Measurements from ENCODE around the gene PLXNA1. TPM values are rescaled to one million over a fixed set of nuclear protein-coding genes. Genes with fewer than 3 reads are reported as not detected.

PLXNA1 gene
- total and polyA plus RNA-seq, 2 of the 8 experiments (the other 6 are each of a cell fraction or from before 2014, with no cell fraction given), result 47.5 to 54.9 TPM

- DNase-seq (ENCODE audit: low read depth in 1 of 2, low spot score in 2 of 2) (no peak), FAIRE-seq (no peak)
- CTCF ChIA-PET (ENCODE audit: partially characterized antibody), result interaction anchor here (0.7 to 1.4 kb wide), 4 partner anchors 11 to 530 kb away, joined by 3 to 4 read pairs (median 4); partner anchors contain the start of gene PLXNA1
- Histone ChIP-seq H2AFZ (ENCODE audit: low read length) (no peak overlapping the region), H4K8ac (ENCODE audit: extremely low read depth, insufficient read depth, low read length) (no peak overlapping the region), H3K4me1 (replicated peaks in 1 of 4; ENCODE audit: control insufficient read depth in 3 of 4, insufficient read depth in 4 of 4, low read length in 3 of 4) (no peaks in the 10 kb centered on the region; a peak in 1 of 7 replicates), H4K5ac (ENCODE audit: insufficient read length, low read depth, low read length) (no peak overlapping the region), H2BK20ac (ENCODE audit: low read length) (no peak overlapping the region), H2BK12ac (ENCODE audit: low read depth, low read length) (no peak overlapping the region), H3K27me3 (replicated peaks in 1 of 4; ENCODE audit: control insufficient read depth in 3 of 4, extremely low read depth in 1 of 4, insufficient read depth in 3 of 4, low read length in 3 of 4) (no peaks in the 10 kb centered on the region), H2BK120ac (replicated peaks; ENCODE audit: low read depth, low read length) (no peak overlapping the region), H2BK15ac (ENCODE audit: low read length) (no peak overlapping the region), H3K79me2 (ENCODE audit: control insufficient read depth in 1 of 2, insufficient read depth in 2 of 2, low read length in 2 of 2) (no peaks in the 10 kb centered on the region), H3K27ac (ENCODE audit: low read depth, low read length) (no peak overlapping the region), H3K14ac (ENCODE audit: insufficient read length) (no peak overlapping the region), H2BK5ac (ENCODE audit: low read depth, low read length) (no peak overlapping the region), H3K36me3 (ENCODE audit: control insufficient read depth in 2 of 4, insufficient read depth in 4 of 4, low read length in 3 of 4) (peaks cover 4 to 46% (median 29%) of the 10 kb centered on the region in 4 experiments; a peak in 6 of 8 replicates), H3K9ac (replicated peaks in 1 of 4; ENCODE audit: extremely low read depth in 1 of 4, low read depth in 3 of 4, low read length in 3 of 4) (no peak overlapping the region), H3K23me2 (ENCODE audit: low read depth, low read length) (no peaks in the 10 kb centered on the region), H4K20me1 (replicated peaks in 1 of 2; ENCODE audit: control insufficient read depth in 1 of 2, insufficient read depth in 2 of 2, low read length in 2 of 2) (peaks cover 3 to 19% of the 10 kb centered on the region in 2 experiments), H2AK5ac (ENCODE audit: low read depth, low read length) (no peak overlapping the region), H3K4ac (replicated peaks; ENCODE audit: insufficient read length, low read depth, low read length) (no peak overlapping the region), H4K91ac (replicated peaks; ENCODE audit: insufficient read length, low read length) (no peak overlapping the region), H3K9me3 (ENCODE audit: insufficient read depth in 2 of 2, low read depth in 1 of 2, low read length in 1 of 2) (no peaks in the 10 kb centered on the region), H3K23ac (ENCODE audit: insufficient read length) (no peak overlapping the region), H3K4me2 (ENCODE audit: insufficient read depth in 1 of 2, low read depth in 2 of 2, low read length in 2 of 2) (no peak overlapping the region), H3K56ac (replicated peaks; ENCODE audit: insufficient read length, low read depth, low read length) (no peak overlapping the region), H3K4me3 (ENCODE audit: extremely low read depth in 1 of 4, insufficient read depth in 2 of 4, low read depth in 3 of 4, low read length in 4 of 4) (no peak overlapping the region), H3K18ac (ENCODE audit: extremely low read depth, low read length) (no peak overlapping the region), H3K79me1 (ENCODE audit: low read depth, low read length) (0 out of 2 replicates have a peak, but pooled peaks cover 2% of the 10 kb centered on the region)
- POLR2A ChIA-PET (ENCODE audit: partially characterized antibody), result no interaction called here
- WGBS, 2 experiments (ENCODE audit: extremely low coverage in 1 of 2, insufficient coverage in 1 of 2, insufficient read length in 1 of 2, insufficient replicate concordance in 2 of 2, low coverage in 1 of 2, low lambda C conversion rate in 2 of 2, missing lambda C conversion rate in 1 of 2), result 97% methylated on average over 32 of the region's 50 CpGs; no CpG with 5 or more reads in 1 of the 2 experiments
- TF ChIP-seq SUZ12 (IDR thresholded peaks at IDR 0.05; ENCODE audit: low read length) (no peak), CBX5 (IDR thresholded peaks at IDR 0.05; ENCODE audit: low read depth, low read length) (no peak)
Observed at GRCh38 chr3:127013758-127014535, 31.0 kb downstream of the PLXNA1 start.

Data from H1 (cell line).